GM23248 (cell line): ENCODE measurements around the gene UCMA.

Experiments
- EZH2 ChIP-seq: fragments of 200-600 bp; sonication (generic); IDR thresholded peaks from 2 replicates; pipeline ENCODE4 v1.6.1; 2018; ENCODE audit warnings: antibody characterized with exemption, mild to moderate bottlenecking; ENCODE audit not compliant: insufficient read depth, poor library complexity, severe bottlenecking
- EZH2phosphoT487 ChIP-seq: fragments of 200-600 bp; sonication (generic); IDR thresholded peaks from 2 replicates; pipeline ENCODE4 v1.6.1; 2018; ENCODE audit warnings: antibody characterized with exemption, moderate library complexity, mild to moderate bottlenecking, low read depth; ENCODE audit not compliant: insufficient read depth

DNA sequence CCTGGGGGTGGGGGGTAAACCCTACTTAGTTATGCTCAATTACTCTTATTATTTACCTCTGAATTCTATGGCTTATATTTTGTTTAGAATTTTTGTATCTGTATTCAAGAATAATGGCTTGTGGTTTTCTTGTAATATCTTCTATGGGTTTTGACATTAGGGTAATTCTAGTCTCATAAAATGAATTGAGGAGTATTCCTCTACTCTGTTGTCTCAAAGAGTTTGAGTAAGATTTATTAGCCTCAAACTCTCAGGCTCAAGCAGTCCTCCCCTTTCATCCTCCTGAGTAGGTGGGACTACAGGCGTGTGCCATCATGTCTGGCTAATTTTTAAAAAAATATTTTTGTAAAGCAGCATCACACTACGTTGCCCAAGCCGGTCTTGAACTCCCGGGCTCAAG, 19.6 kb upstream of the UCMA start:
- TF ChIP-seq EZH2phosphoT487: no peak
- no peak for TF ChIP-seq EZH2
